GM12878 (cell line): ENCODE data around the gene CRTC3. TPM values are rescaled to one million over a fixed set of nuclear protein-coding genes. Genes with fewer than 3 reads are reported as not detected.

Experiments used
- ATAC-seq: fragments of 200-7000 bp; cut with Tn5 transposase; 3 replicates; pipeline ENCODE4 v1.9.1; 2020; ENCODE audit warnings: mild to moderate bottlenecking, moderate library complexity
- BruUV-seq: library from RNA; stranded (reverse); fragments of 400-500 nt; replicated peaks from 2 replicates; lab custom pipeline; 2021; lab: Mats Ljungman, UMichigan
- CTCF ChIA-PET: fragments of 300-600 bp; sonication (Branson Sonifier 250); formaldehyde crosslinking; extraction: SDS; loops from one replicate; lab custom pipeline; 2021; ENCODE audit warnings: inconsistent platforms; lab: Yijun Ruan, JAX
- POLR2A ChIA-PET: fragments of 350-600 bp; formaldehyde crosslinking; extraction: SDS; loops from one replicate; lab custom pipeline; 2021; ENCODE audit warnings: inconsistent platforms; lab: Charles Lee
- RAD21 ChIA-PET: fragments of 300-600 bp; sonication (Branson Sonifier 250); formaldehyde crosslinking; loops from one replicate; lab custom pipeline; 2023; ENCODE audit warnings: antibody characterized with exemption; ENCODE audit not compliant: unreplicated experiment; lab: Charles Lee
- SMC1A ChIA-PET: fragments of 300-600 bp; sonication (Branson Sonifier 250); formaldehyde crosslinking; loops from one replicate; lab custom pipeline; 2023; ENCODE audit not compliant: unreplicated experiment, uncharacterized antibody; lab: Charles Lee
- DNase-seq: peaks from one replicate; pipeline ENCODE4 v3.0.0-alpha.2; 2011; ENCODE audit warnings: low read depth, low spot score
- FAIRE-seq: peaks from 3 replicates; lab custom pipeline; 2011; peaks lifted over from hg19 to GRCh38; lab: Jason Lieb, UNC
- H2AFZ ChIP-seq: 2 replicates; pipeline ENCODE4 v1.6.0; 2011; ENCODE audit warnings: low read depth, low read length, control low read depth; ENCODE audit not compliant: control insufficient read depth
- H3K27ac ChIP-seq: 2 replicates; pipeline ENCODE4 v1.5.1; 2011; ENCODE audit warnings: control low read depth; ENCODE audit not compliant: control insufficient read depth, insufficient read depth
- H3K27me3 ChIP-seq, 2 experiments: replicated peaks in 1 of 2; 2 replicates each; pipeline versions ENCODE4 v1.6.0 to v1.6.1; 2011; ENCODE audit warnings: low read length in 1 of 2; ENCODE audit not compliant: control insufficient read depth in 2 of 2, insufficient read depth in 2 of 2
- H3K36me3 ChIP-seq, 2 experiments: 2 replicates each; pipeline ENCODE4 v1.5.1; 2011; ENCODE audit warnings: low read length in 1 of 2; ENCODE audit not compliant: control insufficient read depth in 2 of 2, insufficient read depth in 2 of 2
- H3K4me1 ChIP-seq: 2 replicates; pipeline ENCODE4 v1.6.1; 2011; ENCODE audit warnings: mild to moderate bottlenecking, low read length, moderate library complexity, mixed read lengths; ENCODE audit not compliant: control insufficient read depth, insufficient read depth
- H3K4me2 ChIP-seq: 2 replicates; pipeline ENCODE4 v1.6.0; 2011; ENCODE audit warnings: control low read depth; ENCODE audit not compliant: control insufficient read depth, insufficient read depth
- H3K4me3 ChIP-seq: fragments of 200-600 bp; sonication (generic); 2 replicates; pipeline ENCODE4 v1.5.1; 2016
- H3K79me2 ChIP-seq: 2 replicates; pipeline ENCODE4 v1.6.0; 2011; ENCODE audit warnings: low read length; ENCODE audit not compliant: control insufficient read depth, insufficient read depth
- H3K9ac ChIP-seq: 2 replicates; pipeline ENCODE4 v1.8.0; 2011; ENCODE audit warnings: low read length, control low read depth, mixed read lengths; ENCODE audit not compliant: control insufficient read depth, insufficient read depth
- H3K9me3 ChIP-seq: replicated peaks from 3 replicates; pipeline ENCODE4 v1.5.1; 2011; ENCODE audit warnings: mild to moderate bottlenecking, low read length; ENCODE audit not compliant: control insufficient read depth, insufficient read depth
- H4K20me1 ChIP-seq: 2 replicates; pipeline ENCODE4 v1.6.0; 2011; ENCODE audit not compliant: control insufficient read depth, insufficient read depth
- BACH1 ChIP-seq: fragments of 450-650 bp; IDR thresholded peaks from 2 replicates; pipeline ENCODE4 v1.6.1; 2017; ENCODE audit warnings: mild to moderate bottlenecking, borderline replicate concordance
- BRCA1 ChIP-seq: IDR thresholded peaks from 2 replicates; pipeline ENCODE4 v1.6.1; 2011; ENCODE audit warnings: low read depth, low read length, improper control_type of control experiment
- CTCF ChIP-seq, 3 experiments: IDR thresholded peaks in 2 of 3; conservative IDR thresholded peaks in 1 of 3; 2 replicates each; pipeline ENCODE4 v1.5.1; 2011; ENCODE audit warnings: low read depth in 3 of 3, low read length in 3 of 3, mild to moderate bottlenecking in 3 of 3, control low read depth in 2 of 3, moderate library complexity in 2 of 3, inconsistent platforms in 1 of 3, mixed read lengths in 1 of 3; ENCODE audit not compliant: control insufficient read depth in 2 of 3, insufficient read depth in 1 of 3; ENCODE audit errors: extremely low read depth in 1 of 3
- IKZF1 ChIP-seq: fragments of 450-650 bp; conservative IDR thresholded peaks from 2 replicates; pipeline ENCODE4 v1.6.1; 2017; ENCODE audit warnings: antibody characterized with exemption, mild to moderate bottlenecking
- PML ChIP-seq: IDR thresholded peaks from 2 replicates; pipeline ENCODE4 v1.6.1; 2012; ENCODE audit warnings: low read length, inconsistent platforms
- REST ChIP-seq: IDR thresholded peaks from 2 replicates; pipeline ENCODE4 v1.6.1; 2012; ENCODE audit warnings: mild to moderate bottlenecking, low read depth, low read length
- SMAD5 ChIP-seq: IDR thresholded peaks from 2 replicates; pipeline ENCODE4 v1.6.1; 2016; ENCODE audit warnings: antibody characterized with exemption, low read depth
- ZBTB40 ChIP-seq: fragments of 450-650 bp; IDR thresholded peaks from 2 replicates; pipeline ENCODE4 v1.6.1; 2016; ENCODE audit warnings: mild to moderate bottlenecking, moderate library complexity, borderline replicate concordance
- WGBS: methylation state at CpG from one replicate; pipeline ENCODE4 v1.1.6; 2016; ENCODE audit warnings: low lambda C conversion rate; ENCODE audit not compliant: insufficient replicate concordance, insufficient coverage; ENCODE audit errors: missing lambda C conversion rate; 5-methylcytosine and 5-hydroxymethylcytosine counted together
- in situ Hi-C: fragments of 300-500 bp; cut with MboI; formaldehyde crosslinking; loops from 9 replicates; pipeline ENCODE4 v1.14.3; 2018; ENCODE audit warnings: mixed read lengths
- intact Hi-C: fragments of 100-400 bp; cut with micrococcal nuclease; formaldehyde crosslinking; loops from one replicate; pipeline ENCODE4 v1.14.2; 2022; ENCODE audit not compliant: unreplicated experiment
- polyA plus RNA-seq, 11 experiments: library from polyadenylated mRNA; depleted of rRNA in 4 of 11; unstranded in 6 of 11; stranded (reverse) in 5 of 11; fragments of >200 nt; fragmentation: Nextera tagmentation in 4 of 11; fragmentation: Illumina TruSeq in 1 of 11; extraction: Ambion mirVana in 4 of 11; extraction: Trizol in 1 of 11; gene quantifications; 1 replicate in 1 of 11; 2 replicates in 10 of 11; pipeline versions ENCODE4 v1.2.1 to v1.2.3, GENCODE V29; 2011 to 2016; ENCODE audit warnings: inconsistent platforms in 2 of 11, missing spikeins in 2 of 11, low read depth in 1 of 11
- total RNA-seq, 4 experiments: library from RNA; depleted of rRNA in 3 of 4; stranded (reverse); fragments of >200 nt in 3 of 4; fragmentation: Illumina TruSeq in 1 of 4; extraction: Trizol in 1 of 4; gene quantifications; 2 replicates each; pipeline versions ENCODE4 v1.2.1 to v1.2.3, GENCODE V29; 2013 to 2021

Gene CRTC3
- total and polyA plus RNA-seq, 10 of the 15 experiments (the other 5 are each of a cell fraction or from before 2014, with no cell fraction given) = 3.5 to 36.9 (median 18.9) TPM

- H3K4me1 ChIP-seq = peaks cover 51% of the 10 kb centered on the region
- WGBS = 99% methylated on average over 5 of the region's 5 CpGs
- H3K27ac ChIP-seq = peak overlapping the region; percentile 46; the same call in 1 of the 2 replicates
- ChIA-PET SMC1A (interaction anchor here (1.1 to 3.8 kb wide), 7 partner anchors 7 to 43 kb away, joined by 3 to 32 read pairs (median 6); no protein-coding TSS in a partner anchor), CTCF (interaction anchor here (0.8 to 2.5 kb wide), 5 partner anchors 10 to 36 kb away, joined by 3 to 14 read pairs (median 4); no protein-coding TSS in a partner anchor), RAD21 (interaction anchor here (1.3 to 1.5 kb wide), 2 partner anchors 80 to 123 kb away, joined by 3 to 4 read pairs; no protein-coding TSS in a partner anchor), POLR2A (interaction anchor here (1.2 to 2.5 kb wide), 2 partner anchors 9 to 11 kb away, joined by 3 to 17 read pairs; no protein-coding TSS in a partner anchor)
- H3K27me3 ChIP-seq = no peaks in the 10 kb centered on the region
- no peak overlapping the region for H2AFZ ChIP-seq
- no peaks in the 10 kb centered on the region for H4K20me1 ChIP-seq
- H3K9ac ChIP-seq = no peak overlapping the region
- no peak for ATAC-seq
- no peak for DNase-seq
- no TSS peak for BruUV-seq
- intact Hi-C loops = loop anchor here (5.0 kb wide), 1 partner anchor 35 kb away; no protein-coding TSS in a partner anchor
- H3K36me3 ChIP-seq = peaks cover 1 to 5% of the 10 kb centered on the region in 2 experiments; a peak in 3 of 4 replicates
- TF ChIP-seq BACH1 (no peak), ZBTB40 (no peak), IKZF1 (no peak), SMAD5 (no peak), REST (no peak), PML (no peak), BRCA1 (no peak), CTCF (IDR thresholded peaks at IDR 0.05 in 2 of 3, conservative IDR thresholded peaks at IDR 0.05 in 1 of 3; ENCODE audit: control insufficient read depth in 2 of 3, extremely low read depth in 1 of 3, insufficient read depth in 1 of 3, low read depth in 3 of 3, low read length in 3 of 3) (no peak)
- peaks cover 27% of the 10 kb centered on the region for H3K79me2 ChIP-seq
- in situ Hi-C loops = no loop called here
- H3K9me3 ChIP-seq = peaks cover 4% of the 10 kb centered on the region; the same call in 2 of the 3 replicates
- H3K4me2 ChIP-seq = peak overlapping the region; percentile 41
- no peak overlapping the region for H3K4me3 ChIP-seq
- no peak for FAIRE-seq
These were observed 32.9 kb downstream of the CRTC3 start for GRCh38 chr15:90562669-90563068.
